ENCODE results near the gene GTPBP1.

GTPBP1 gene

GRCh38 chr22:38742176-38742942 is 36.6 kb downstream of the GTPBP1 start:
- no peak for DNase-seq

- no peak for DNase-seq
These were observed 39.2 kb downstream of the GTPBP1 start for GRCh38 chr22:38744981-38745380.

- no peak for DNase-seq
These were observed 40.1 kb downstream of the GTPBP1 start for GRCh38 chr22:38745676-38746460.

GRCh38 chr22:38748487-38749136 is 42.9 kb downstream of the GTPBP1 start:
- no peak for DNase-seq

- DNase-seq: no peak
These were observed 44.4 kb downstream of the GTPBP1 start for GRCh38 chr22:38750104-38750503.

GRCh38 chr22:38750638-38751037 is 44.9 kb downstream of the GTPBP1 start:
- no peak for DNase-seq

GRCh38 chr22:38751066-38751421 is 45.3 kb downstream of the GTPBP1 start:
- DNase-seq: no peak

GRCh38 chr22:38751422-38752346 is 45.9 kb downstream of the GTPBP1 start:
- DNase-seq: peak; percentile 88

- DNase-seq: peak; percentile 52
These were observed 48.4 kb downstream of the GTPBP1 start for GRCh38 chr22:38753948-38754750.

- DNase-seq: peak; percentile 57
These were observed 49.0 kb downstream of the GTPBP1 start for GRCh38 chr22:38754751-38755154.

- DNase-seq: peak; percentile 75
These were observed 49.6 kb downstream of the GTPBP1 start for GRCh38 chr22:38755155-38755910.

GRCh38 chr22:38755911-38756532 is 50.3 kb downstream of the GTPBP1 start, which contains the start of gene SUN2:
SUN2 (minus strand) TSS chr22:38755998; CDS start chr22:38752628, 3,370 bp downstream.
- DNase-seq: peak; percentile 96

GRCh38 chr22:38756711-38757463 is 51.1 kb downstream of the GTPBP1 start:
- peak; percentile 69 for DNase-seq

- DNase-seq: no peak
These were observed 51.7 kb downstream of the GTPBP1 start for GRCh38 chr22:38757464-38757757.

GRCh38 chr22:38758276-38758945 is 52.7 kb downstream of the GTPBP1 start:
- peak; percentile 57 for DNase-seq

GRCh38 chr22:38759005-38759404 is 53.3 kb downstream of the GTPBP1 start:
- no peak for DNase-seq

- DNase-seq: no peak
These were observed 54.9 kb downstream of the GTPBP1 start for GRCh38 chr22:38760477-38761201.

Measured in activated CD4-positive, alpha-beta T cell treated with anti-CD3 and anti-CD28 coated beads, Interleukin-2, Interleukin-6, amounts not matched to agents 100 ng/mL and 50 ng/mL, durations not matched to agents 16 hours and 8 hours (primary cell).